ENCODE measurements around the gene LSM5.

Gene LSM5

DNA sequence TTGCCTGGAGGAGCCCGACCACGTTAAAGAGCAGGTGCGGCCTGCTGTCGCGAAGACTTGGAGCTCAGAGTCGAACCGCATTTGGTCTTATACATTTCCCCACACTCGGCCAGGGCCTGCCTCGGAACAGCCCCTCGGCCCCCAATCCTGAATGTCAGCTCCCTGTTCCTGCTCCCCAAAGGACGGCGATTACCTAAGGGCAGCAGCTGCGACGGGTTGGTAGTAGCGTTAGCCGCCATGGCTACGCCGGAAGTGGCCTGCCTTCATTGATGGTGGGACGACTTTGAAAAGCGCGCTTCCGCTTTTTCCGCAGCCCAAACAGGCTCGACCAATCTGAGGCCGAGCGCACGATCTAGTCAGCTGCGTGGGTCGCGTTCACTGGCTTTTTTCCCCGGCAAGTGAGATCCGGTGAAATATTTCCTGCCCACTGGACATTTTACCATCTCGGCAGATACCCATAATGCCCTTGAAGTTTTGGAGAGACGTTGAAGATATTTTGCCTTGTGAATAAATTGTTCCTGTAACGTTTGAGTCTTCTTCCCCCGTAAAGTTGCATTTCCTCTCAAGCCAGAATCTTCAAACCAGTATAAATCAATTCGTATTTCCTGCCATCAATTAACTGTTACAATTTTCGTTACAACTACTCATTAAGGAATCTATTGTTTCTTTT, at the start of gene LSM5:
Gene LSM5, minus strand, starts transcription at position 254 of the 670 bp plus-strand sequence. Its CDS starts 15 bp downstream, at position 239.
- TF ChIP-seq GATA2 (IDR thresholded peaks at IDR 0.05; ENCODE audit: low read depth, low read length) (peak; percentile 25; the same call in 1 of the 2 replicates), GATA3 (IDR thresholded peaks at IDR 0.05; ENCODE audit: low read depth, low read length) (no peak)

DNA sequence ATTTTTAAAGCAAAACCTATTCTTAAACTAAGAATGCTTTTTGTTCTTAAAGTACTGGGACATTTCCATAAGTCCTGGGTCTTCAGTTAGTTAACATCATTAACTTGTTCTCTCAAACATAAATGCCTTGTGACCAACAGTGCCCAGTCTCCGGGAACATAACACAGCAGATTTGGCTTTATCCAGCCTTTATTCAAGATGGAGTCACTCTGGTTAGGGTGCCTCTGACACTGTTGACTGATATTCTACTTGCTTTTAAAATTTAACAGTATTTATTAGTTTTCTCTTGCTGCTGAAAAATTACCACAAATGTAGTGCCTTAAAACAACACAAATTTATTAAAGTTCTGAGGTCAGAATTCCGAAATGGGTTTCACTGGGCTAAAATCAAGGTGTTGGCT, 49.2 kb upstream of the LSM5 start:
- TF ChIP-seq GATA2 (IDR thresholded peaks at IDR 0.05; ENCODE audit: low read depth, low read length) (no peak), GATA3 (IDR thresholded peaks at IDR 0.05; ENCODE audit: low read depth, low read length) (no peak)

DNA sequence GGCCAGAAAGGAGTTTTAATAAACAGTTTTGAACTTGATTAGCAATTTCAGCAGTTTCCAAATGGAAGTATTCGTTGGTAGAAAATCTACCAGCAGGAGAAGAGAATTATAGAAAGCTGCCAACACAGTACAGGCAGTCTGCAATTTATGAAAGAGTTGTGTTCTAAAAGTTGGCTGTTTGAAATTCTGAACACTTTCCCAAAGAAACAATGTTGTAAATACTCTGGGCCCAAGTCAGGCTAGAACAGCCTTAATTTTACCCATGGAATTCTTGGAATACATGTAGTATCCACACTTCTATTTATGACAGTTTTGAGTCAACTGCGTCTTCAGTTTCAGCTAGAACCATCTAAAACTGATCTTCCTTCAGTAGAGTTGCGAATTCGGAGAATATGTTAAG, 47.6 kb upstream of the LSM5 start:
- no peak for TF ChIP-seq GATA3 (IDR thresholded peaks at IDR 0.05; ENCODE audit: low read depth, low read length)
- no peak for TF ChIP-seq GATA2 (IDR thresholded peaks at IDR 0.05; ENCODE audit: low read depth, low read length)

DNA sequence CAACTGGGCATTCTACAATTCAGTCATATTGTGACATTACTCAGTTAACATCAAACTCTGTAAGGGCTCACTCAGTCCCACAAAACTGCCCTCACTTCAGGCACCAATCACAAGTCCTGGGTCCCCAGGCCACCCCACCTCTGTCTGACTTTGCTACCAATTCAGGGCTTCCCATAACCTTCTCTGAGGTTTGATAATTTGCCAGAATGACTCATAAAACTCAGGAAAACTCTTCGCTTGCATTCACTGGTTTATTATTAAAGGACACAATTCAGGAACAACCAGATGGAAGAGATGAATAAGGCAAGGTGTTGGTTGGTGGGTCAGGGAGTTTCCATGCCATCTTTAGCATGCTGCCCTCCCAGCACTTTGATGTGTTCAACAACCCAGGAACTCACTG, 46.4 kb upstream of the LSM5 start:
- TF ChIP-seq GATA3 (IDR thresholded peaks at IDR 0.05; ENCODE audit: low read depth, low read length) (no peak), GATA2 (IDR thresholded peaks at IDR 0.05; ENCODE audit: low read depth, low read length) (no peak)

DNA sequence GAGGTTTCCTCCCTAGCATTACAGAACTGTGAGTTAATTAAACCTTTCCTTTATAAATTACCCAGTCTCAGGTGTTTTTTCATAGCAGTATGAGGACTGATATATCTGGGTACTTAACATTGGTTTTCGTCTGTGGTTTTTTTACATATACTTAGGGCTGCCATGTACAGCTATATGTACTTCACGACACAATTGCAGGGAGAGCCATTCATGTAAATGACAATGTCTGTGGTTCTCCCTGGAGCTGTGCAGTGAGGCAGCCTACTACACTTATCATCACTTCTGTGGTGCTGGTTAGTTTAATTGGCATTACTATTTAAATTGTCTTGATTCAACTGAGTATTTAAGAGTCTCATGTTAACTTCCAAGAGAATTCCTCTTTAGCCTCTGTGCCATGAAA, 45.8 kb upstream of the LSM5 start:
- TF ChIP-seq GATA3 (IDR thresholded peaks at IDR 0.05; ENCODE audit: low read depth, low read length), result no peak
- TF ChIP-seq GATA2 (IDR thresholded peaks at IDR 0.05; ENCODE audit: low read depth, low read length), result no peak

DNA sequence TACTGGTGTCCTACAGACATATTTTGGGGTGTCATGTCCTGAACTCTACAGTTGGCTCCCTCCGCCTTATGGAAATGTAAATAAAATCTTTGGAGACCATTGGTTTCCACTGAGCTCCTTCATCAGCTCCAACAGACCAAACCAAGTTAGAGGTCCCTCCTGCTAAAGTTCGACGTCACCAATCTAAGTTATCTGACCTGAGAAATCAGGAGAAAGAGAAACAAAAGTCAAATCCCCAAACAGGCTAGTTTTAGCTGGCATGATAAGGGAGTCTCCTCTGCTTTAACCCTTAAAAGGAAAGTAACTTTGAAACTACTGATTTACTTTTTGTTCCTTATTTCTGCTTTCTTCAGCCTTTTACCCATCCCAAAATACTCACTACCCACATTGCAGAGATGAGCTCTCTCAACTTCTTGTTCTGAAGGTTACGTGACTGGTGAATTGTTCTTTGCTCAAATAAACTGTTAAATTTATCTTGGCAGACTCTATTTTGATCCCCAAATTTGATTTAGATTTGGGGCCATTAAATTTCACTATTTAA, 45.1 kb upstream of the LSM5 start:
- TF ChIP-seq GATA3 (IDR thresholded peaks at IDR 0.05; ENCODE audit: low read depth, low read length) (no peak), GATA2 (IDR thresholded peaks at IDR 0.05; ENCODE audit: low read depth, low read length) (no peak)

DNA sequence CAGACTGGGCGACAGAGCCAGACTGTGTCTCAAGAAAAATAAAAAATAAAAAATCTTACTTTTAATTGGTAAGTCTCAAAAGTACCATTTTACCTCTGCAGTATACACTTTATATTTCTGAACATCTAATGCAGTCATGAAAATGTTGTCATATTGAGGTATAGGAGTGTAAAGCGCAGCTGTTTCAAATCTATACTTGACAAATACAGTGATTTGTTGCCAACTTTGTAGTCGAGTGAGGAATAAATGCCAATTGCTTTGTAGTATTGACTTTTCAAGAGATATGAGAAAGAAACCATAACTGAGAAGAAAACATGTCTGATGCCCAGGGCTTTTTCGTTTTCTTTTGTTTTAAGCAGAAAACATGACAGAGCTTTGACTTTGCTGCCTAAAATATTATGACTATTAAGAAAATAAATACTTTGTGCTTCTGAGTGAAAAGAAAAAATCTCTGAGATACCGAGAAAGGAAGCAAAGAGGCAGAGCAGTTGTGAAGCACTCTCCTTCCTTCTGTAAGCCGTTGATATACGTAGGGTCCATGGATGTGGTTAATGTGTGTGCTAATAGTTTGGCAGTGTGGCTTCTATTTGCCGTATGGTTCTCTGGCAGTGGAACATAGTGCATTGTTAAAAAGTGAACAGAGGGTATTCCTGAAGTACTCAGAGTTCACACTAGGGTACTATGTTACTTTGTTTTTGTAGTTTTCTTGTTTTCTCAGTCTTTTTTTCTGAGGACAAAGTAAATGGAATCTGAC, 43.3 kb upstream of the LSM5 start:
- TF ChIP-seq GATA2 (IDR thresholded peaks at IDR 0.05; ENCODE audit: low read depth, low read length) (no peak), GATA3 (IDR thresholded peaks at IDR 0.05; ENCODE audit: low read depth, low read length) (no peak)

DNA sequence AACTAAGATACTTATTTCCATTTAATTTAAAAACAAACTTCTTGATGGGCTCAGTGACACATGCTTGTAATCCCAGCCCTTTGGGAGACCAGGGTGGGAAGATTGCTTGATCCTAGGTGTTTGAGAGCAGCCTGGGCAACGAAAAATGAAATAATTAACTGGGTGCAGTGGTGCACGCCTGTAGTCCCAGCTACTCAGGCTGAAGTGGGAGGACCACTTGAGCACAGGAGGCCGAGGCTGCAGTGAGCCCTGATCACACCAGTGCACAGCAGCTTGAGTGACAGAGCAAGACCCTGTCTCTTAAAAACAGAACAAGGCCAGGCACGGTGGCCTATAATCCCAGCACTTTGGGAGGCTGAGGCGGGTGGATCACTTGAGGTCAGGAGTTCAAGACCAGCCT, 42.5 kb upstream of the LSM5 start:
- TF ChIP-seq GATA3 (IDR thresholded peaks at IDR 0.05; ENCODE audit: low read depth, low read length) (no peak), GATA2 (IDR thresholded peaks at IDR 0.05; ENCODE audit: low read depth, low read length) (no peak)

DNA sequence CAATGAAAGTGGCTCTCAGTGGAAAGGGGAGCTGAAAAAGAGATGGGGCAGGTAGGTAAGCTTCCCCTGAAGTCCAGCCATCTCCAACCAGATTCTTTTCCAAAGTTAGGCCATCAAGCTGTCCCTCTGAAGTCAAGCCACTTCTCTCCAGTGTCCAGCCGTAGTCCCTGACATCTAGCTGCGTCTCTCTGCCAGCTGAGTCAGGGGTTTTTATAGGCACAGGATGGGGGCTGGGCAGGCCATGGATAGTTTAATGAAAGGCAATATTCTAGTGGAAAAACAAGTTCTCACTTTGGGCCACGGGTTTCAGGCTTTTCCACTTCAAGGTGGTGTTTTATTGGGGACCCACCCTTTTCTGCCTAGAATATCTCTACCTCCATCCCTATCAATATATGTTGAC, 41.9 kb upstream of the LSM5 start:
- TF ChIP-seq GATA2 (IDR thresholded peaks at IDR 0.05; ENCODE audit: low read depth, low read length) (no peak), GATA3 (IDR thresholded peaks at IDR 0.05; ENCODE audit: low read depth, low read length) (no peak)

DNA sequence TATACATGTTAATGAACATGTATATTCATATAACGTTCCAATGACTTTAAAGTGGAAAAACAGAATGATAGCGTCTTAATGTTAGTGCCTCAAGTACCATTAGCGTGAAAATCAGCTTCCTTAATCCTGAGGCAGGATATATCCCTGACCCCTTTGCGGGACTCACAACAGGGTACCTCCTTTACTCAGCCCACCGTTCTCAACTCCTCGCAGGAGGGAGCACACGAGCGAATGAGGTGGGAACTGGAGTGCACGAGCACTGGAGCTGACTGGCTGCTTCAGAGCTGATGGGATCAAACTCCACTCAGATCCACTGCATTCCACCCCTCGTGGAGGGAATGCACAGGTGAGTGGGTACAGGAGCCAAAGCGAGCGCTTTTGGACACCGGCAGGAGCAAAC, 41.2 kb upstream of the LSM5 start:
- TF ChIP-seq GATA3 (IDR thresholded peaks at IDR 0.05; ENCODE audit: low read depth, low read length) (no peak), GATA2 (IDR thresholded peaks at IDR 0.05; ENCODE audit: low read depth, low read length) (no peak)

DNA sequence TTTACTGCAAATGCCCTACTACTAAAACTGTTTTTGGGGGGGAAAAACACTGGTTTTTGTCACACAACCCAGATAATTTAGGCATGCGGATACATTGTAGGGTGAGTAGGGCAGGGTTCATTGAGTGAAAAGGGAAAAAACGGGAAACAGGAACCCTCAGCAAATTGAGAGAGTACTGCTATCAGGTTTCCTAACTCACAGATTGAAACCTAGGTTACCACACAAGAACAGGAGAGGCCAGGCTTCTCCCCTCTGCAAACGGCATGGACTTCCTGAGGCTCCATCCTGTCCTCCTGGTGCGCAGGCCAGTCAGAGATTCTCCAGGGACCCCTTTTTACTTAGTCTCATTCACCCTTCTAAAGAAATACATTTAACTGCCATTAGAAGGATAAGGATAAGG, 35.7 kb upstream of the LSM5 start:
- no peak for TF ChIP-seq GATA2 (IDR thresholded peaks at IDR 0.05; ENCODE audit: low read depth, low read length)

DNA sequence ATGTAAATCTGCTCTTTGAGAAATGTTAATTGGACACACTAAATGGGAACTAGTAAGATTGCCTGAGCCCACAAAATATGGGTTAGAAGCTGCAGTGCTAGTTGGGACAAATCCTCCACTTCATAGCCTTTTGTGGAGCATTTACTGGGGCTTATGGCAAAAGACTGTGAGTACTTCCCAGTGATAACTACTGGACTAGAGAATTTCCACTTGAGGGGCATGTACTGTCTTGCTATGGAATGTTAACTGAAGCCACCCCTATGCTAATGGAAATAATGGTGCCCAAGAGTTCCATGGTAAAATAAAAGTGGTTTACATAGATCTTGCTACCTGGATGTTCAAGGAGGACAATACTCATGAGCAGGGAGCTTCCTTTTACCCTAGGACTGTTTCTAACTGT, 34.5 kb upstream of the LSM5 start:
- no peak for TF ChIP-seq GATA2 (IDR thresholded peaks at IDR 0.05; ENCODE audit: low read depth, low read length)
- TF ChIP-seq GATA3 (IDR thresholded peaks at IDR 0.05; ENCODE audit: low read depth, low read length), result no peak

DNA sequence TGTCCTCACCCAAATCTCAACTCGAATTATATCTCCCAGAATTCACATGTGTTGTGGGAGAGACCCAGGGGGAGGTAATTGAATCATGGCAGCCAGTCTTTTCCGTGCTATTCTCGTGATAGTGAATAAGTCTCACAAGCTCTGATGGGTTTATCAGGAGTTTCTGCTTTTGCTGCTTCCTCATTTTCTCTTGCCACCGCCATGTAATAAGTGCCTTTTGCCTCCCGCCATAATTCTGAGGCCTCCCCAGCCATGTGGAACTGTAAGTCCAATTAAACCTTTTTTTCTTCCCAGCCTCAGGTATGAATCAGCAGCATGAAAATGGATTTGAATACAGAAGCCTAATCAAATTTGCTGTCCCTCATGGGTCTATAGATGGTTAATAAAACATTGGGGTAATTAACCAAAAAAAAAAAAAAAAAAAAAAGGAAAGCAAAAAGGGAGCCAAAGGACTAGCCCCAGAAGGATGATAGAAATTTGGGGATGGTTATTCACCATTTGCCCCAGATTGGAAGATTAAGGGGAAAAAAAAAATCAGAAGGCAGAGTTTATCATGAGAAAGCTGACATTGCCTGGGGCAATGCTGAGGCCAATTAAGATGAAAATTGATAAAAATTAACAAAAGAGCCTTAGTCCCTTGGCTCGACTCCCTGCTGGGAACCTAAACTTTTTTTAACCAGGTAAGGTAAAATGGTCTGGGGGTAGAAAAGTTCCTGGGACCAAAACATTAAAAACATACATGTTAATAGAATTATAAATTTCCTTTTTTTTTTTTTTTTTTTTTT, 32.8 kb upstream of the LSM5 start:
- TF ChIP-seq GATA3 (IDR thresholded peaks at IDR 0.05; ENCODE audit: low read depth, low read length) (no peak), GATA2 (IDR thresholded peaks at IDR 0.05; ENCODE audit: low read depth, low read length) (no peak; the same call in 1 of the 2 replicates)

DNA sequence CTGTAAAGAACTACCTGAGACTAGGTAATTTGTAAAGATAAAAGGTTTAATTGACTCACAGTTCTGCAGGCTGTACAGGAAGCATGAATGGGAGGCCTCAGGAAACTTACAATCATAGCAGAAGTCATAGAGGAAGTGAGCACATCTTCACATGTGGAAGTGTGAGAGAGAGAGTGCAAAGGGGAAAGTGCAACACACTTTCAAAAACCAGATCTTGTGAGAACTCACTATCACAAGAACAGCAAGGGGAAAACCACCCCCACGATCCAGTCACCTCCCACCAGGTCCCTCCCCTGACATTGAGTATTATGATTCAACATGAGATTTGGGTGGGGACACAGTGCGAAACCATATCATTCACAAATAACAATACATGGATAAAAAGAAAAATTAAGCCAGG, 29.6 kb upstream of the LSM5 start:
- no peak for TF ChIP-seq GATA3 (IDR thresholded peaks at IDR 0.05; ENCODE audit: low read depth, low read length)
- no peak for TF ChIP-seq GATA2 (IDR thresholded peaks at IDR 0.05; ENCODE audit: low read depth, low read length)

Measured in SH-SY5Y (cell line).